Cardiac muscle cell (in vitro differentiated cells and primary cell): Measurements from ENCODE around the gene DAZAP1. TPM values are rescaled to one million over a fixed set of nuclear protein-coding genes. Genes with fewer than 3 reads are reported as not detected.

Experiments
- DNase-seq, 2 donors: peaks; one replicate each; pipeline versions ENCODE4 v3.0.0 to v3.0.0-alpha.2; 2010 to 2017; ENCODE audit warnings: low read depth in 1 of 2, low spot score in 1 of 2
- H3K27ac ChIP-seq: fragments of 200-600 bp; sonication (generic); 2 replicates; pipeline ENCODE4 v1.5.1; 2016
- H3K27me3 ChIP-seq: fragments of 200-600 bp; sonication (generic); 2 replicates; pipeline ENCODE4 v1.6.0; 2016; ENCODE audit warnings: control low read depth
- H3K36me3 ChIP-seq: fragments of 200-600 bp; sonication (generic); 2 replicates; pipeline ENCODE4 v1.5.1; 2016; ENCODE audit warnings: control low read depth
- H3K4me1 ChIP-seq: fragments of 200-600 bp; sonication (generic); 2 replicates; pipeline ENCODE4 v1.8.1; 2017; ENCODE audit warnings: low read depth, mild to moderate bottlenecking, mixed run types
- H3K4me3 ChIP-seq: fragments of 200-600 bp; sonication (generic); 2 replicates; pipeline ENCODE4 v1.5.1; 2016; ENCODE audit warnings: mild to moderate bottlenecking
- H3K9me3 ChIP-seq: fragments of 200-600 bp; sonication (generic); 2 replicates; pipeline ENCODE4 v1.5.1; 2017; ENCODE audit warnings: low read depth, mild to moderate bottlenecking, control low read depth
- polyA plus RNA-seq: library from polyadenylated mRNA; unstranded; fragments of >200 nt; fragmentation: Nextera tagmentation; extraction: Ambion mirVana; gene quantifications from 2 replicates; pipeline ENCODE4 v1.2.1, GENCODE V29; 2016
- total RNA-seq: library from RNA; depleted of rRNA; stranded (reverse); fragments of >200 nt; gene quantifications from 2 replicates; pipeline ENCODE4 v1.2.3, GENCODE V29; 2016
- TF ChIP-seq, protein P1 (sequence below): IDR thresholded peaks from 2 replicates; pipeline ENCODE4 v1.5.1; 2012; ENCODE audit warnings: low read depth, mild to moderate bottlenecking, low read length

Gene DAZAP1
- total and polyA plus RNA-seq, 2 experiments from 2014 or later: 43.0 to 112 TPM

DNA sequence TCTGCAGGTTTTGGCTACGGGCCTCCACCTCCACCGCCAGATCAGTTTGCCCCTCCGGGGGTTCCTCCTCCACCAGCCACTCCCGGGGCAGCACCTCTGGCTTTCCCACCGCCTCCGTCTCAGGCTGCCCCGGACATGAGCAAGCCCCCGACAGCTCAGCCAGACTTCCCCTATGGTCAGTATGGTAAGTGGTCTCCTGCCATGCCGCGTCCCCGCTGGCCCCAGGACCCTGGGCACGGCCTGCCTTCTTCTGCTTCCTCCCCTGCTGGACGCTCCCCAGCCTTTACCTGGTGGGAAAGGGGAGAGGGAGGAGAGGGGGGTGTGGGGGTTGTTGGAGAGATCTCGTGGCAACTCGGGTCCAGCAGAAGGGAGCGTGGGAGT is 25.1 kb downstream of the DAZAP1 start:
- H3K9me3 ChIP-seq: no peaks in the 10 kb centered on the region
- no peaks in the 10 kb centered on the region for H3K4me1 ChIP-seq
- no peak overlapping the region for H3K27ac ChIP-seq
- no peak overlapping the region for H3K4me3 ChIP-seq
- TF ChIP-seq, protein P1, sequence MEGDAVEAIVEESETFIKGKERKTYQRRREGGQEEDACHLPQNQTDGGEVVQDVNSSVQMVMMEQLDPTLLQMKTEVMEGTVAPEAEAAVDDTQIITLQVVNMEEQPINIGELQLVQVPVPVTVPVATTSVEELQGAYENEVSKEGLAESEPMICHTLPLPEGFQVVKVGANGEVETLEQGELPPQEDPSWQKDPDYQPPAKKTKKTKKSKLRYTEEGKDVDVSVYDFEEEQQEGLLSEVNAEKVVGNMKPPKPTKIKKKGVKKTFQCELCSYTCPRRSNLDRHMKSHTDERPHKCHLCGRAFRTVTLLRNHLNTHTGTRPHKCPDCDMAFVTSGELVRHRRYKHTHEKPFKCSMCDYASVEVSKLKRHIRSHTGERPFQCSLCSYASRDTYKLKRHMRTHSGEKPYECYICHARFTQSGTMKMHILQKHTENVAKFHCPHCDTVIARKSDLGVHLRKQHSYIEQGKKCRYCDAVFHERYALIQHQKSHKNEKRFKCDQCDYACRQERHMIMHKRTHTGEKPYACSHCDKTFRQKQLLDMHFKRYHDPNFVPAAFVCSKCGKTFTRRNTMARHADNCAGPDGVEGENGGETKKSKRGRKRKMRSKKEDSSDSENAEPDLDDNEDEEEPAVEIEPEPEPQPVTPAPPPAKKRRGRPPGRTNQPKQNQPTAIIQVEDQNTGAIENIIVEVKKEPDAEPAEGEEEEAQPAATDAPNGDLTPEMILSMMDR: no peak
- peaks cover 24% of the 10 kb centered on the region for H3K36me3 ChIP-seq
- no peaks in the 10 kb centered on the region for H3K27me3 ChIP-seq
- no peak for DNase-seq

DNA sequence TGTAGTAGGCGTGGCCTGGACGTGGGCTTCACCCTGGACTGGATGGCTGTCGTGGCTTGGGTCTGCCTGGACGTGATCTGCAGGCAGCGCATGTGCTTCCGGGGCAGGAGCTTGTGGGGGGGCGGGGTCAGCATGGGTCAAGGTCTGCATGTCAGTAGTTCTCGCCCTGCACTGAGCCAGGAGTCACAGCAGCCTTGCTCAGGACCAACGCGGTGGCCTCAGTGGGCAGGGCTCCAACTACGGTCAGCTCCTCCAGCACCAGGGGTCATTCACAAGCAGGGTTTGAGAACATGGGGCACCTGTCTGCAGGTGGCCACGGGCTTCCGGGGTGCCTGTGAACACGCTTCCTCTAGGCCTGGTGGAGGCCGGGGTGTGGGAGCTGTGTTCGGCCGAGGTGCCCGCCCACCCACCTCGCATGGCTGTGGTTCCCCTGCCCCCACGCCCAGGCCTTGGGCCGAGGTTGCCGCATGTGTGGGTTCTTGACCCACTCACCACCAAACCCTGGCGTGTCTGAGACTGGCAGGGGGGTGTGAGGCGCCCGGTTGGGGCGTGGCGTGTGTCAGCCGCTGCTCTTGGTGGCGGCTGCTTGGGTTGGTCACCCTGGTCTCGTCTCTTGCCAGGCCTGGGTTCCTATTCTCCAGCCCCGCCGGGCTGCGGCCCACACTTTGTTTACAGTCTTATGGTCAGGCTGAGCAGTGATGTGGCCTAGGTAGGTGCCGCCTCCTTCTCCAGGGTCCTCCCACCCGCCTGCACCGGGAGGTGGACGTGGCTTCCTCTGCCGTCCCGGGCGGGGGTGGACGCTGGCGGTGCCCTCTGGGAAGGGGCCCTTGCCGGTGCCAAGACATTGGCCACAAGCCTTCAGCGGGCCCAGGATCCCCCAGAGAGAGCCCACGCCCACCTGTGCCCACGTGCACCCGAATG is 26.0 kb downstream of the DAZAP1 start:
- H3K27ac ChIP-seq: no peak overlapping the region
- TF ChIP-seq, protein P1: no peak
- H3K27me3 ChIP-seq: no peaks in the 10 kb centered on the region
- H3K36me3 ChIP-seq: peaks cover 21% of the 10 kb centered on the region
- no peak overlapping the region for H3K4me3 ChIP-seq
- no peak for DNase-seq
- H3K9me3 ChIP-seq: no peaks in the 10 kb centered on the region
- H3K4me1 ChIP-seq: no peaks in the 10 kb centered on the region

DNA sequence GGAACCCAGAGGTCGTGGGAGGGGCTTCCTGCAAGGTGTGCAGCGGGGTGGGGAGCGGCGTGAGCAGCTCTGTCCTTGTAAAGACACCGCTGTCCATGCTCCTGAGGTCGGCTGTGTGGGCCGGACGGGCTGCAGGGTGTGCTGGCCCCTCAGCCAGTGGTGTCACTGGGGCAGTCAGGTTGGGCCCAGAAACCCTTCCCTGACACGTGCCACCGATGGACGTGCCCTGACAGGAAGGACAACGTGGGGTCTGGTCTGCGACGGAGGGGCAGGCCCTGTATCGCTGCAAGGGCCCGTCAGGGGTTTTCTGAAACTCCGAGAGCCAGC is 26.6 kb downstream of the DAZAP1 start:
- no peak for DNase-seq
- TF ChIP-seq, protein P1: no peak
- Histone ChIP-seq H3K4me1 (no peaks in the 10 kb centered on the region), H3K36me3 (peaks cover 16% of the 10 kb centered on the region), H3K9me3 (no peaks in the 10 kb centered on the region), H3K27me3 (no peaks in the 10 kb centered on the region), H3K27ac (no peak overlapping the region), H3K4me3 (no peak overlapping the region)

DNA sequence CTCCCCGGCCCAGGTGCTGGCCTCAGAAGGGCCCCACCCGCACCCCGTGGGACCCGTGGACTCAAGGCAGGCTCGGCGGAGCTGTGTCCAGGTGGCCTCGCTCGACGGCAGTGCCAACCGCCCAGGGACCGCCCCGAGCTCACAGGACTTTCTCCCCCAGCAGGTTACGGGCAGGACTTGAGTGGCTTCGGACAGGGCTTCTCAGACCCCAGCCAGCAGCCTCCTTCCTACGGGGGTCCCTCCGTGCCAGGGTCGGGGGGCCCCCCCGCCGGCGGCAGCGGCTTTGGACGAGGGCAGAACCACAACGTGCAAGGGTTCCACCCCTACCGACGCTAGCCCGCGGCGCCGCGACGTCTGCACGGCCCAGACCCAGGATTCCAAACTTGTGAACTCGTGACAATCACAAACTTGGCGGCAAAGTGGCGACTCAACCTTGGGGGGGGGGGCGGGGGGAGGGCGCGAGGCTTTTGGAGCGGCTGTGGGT is 27.2 kb downstream of the DAZAP1 start:
- H3K27ac ChIP-seq: no peak overlapping the region
- no peak for DNase-seq

DNA sequence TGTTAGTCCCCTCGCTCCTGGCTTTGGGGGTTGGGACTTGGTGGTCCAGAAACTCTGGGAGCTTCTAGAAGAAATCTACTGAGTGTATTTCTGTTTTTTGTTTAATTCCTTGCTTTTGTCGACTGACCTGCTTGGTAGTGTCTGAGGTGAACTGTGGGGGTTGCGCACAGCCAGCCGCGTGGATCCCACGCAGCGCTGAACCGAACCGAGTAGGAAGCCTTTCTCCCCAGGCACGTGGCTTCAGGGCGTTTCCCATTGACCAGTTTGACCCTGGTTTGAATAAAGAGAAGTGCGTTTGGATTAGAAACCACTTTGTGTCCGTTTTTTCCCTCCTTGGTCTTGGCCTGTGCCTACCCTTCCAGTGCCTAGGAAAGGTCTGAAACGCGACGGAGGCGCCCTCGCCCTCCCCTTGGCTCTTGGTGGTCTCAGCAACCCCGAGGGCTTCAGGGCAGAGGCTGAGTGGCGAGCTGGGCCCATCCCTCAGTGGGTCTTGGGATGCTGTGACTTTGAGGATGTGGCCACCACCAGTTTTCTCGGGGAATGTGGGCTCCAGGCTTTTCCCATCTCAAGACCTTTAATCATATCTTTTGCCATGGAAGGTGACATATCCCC is 28.1 kb downstream of the DAZAP1 start:
- Histone ChIP-seq H3K4me3 (no peak overlapping the region), H3K4me1 (peaks cover 4% of the 10 kb centered on the region), H3K27me3 (no peaks in the 10 kb centered on the region), H3K27ac (peak overlapping the region; percentile 17), H3K36me3 (peaks cover 16% of the 10 kb centered on the region), H3K9me3 (no peaks in the 10 kb centered on the region)
- TF ChIP-seq, protein P1: no peak
- no peak for DNase-seq

More for the DNA sequence above, 27.2 kb downstream of the DAZAP1 start:
- H3K27me3 ChIP-seq: no peaks in the 10 kb centered on the region
- peaks cover 11% of the 10 kb centered on the region for H3K36me3 ChIP-seq
- H3K4me3 ChIP-seq: no peak overlapping the region
- H3K9me3 ChIP-seq: no peaks in the 10 kb centered on the region
- peaks cover 4% of the 10 kb centered on the region for H3K4me1 ChIP-seq
- TF ChIP-seq, protein P1: no peak
